HG02610 (cell line): Measurements from ENCODE around the gene ATP6V1F.

Experiments
- ATAC-seq: cut with Tn5 transposase; IDR thresholded peaks from one replicate; pipeline ENCODE4 v1.9.1; 2021; ENCODE audit warnings: mild to moderate bottlenecking, moderate library complexity; ENCODE audit not compliant: unreplicated experiment

ATP6V1F gene

GRCh38 chr7:128914566-128915151, 52.0 kb downstream of the ATP6V1F start:
- peak; percentile 58 for ATAC-seq

- ATAC-seq, result no peak
Observed at GRCh38 chr7:128915271-128915819, 52.7 kb downstream of the ATP6V1F start.
